ENCODE measurements around the gene SHH. TPM values are rescaled to one million over a fixed set of nuclear protein-coding genes. Genes with fewer than 3 reads are reported as not detected.

Gene SHH
- total and polyA plus RNA-seq, 11 donors: not detected

DNA sequence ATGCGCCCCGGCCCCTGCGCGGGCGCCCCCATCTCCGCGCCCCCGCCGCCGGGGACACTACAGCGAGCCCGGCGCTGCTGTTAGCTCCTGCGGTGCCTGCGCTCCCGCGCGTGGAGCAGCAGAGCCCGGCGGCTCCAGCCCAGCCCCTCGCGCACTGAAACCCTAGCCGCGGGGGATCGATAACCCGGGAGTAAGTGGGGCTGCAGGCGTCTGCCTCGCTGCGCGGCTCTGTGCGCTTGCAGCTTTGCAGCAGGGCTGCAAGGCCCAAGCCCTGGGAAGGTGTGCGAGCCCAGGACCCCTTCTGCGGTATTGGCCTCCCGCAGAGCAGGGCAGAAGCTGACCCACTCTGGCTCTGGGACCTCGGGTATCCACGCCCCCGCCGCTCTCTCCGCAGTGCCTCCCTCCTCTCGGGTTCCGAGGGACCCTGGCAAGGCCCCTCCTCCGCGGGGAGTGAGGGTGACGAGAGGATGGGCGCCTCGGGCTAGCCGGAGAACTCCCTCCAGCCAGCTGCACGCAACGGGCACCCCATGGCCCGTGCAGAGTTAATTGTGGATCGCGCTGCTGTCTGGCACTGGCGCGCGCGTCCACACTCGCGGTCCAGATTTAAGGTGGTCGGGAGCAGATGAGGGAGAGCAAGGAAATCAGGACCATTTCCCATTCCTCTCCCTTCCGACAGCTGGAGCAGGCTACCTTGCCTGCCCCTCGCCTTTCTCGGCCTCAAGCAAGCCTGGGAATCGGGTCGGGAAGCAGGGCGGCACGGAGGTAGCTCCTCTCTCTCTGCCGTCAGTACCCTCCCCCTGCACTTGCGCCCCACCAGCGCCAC is 2.1 kb downstream of the SHH start:
- Histone ChIP-seq H3K9me3 (no peaks in the 10 kb centered on the region), H3K4me1 (peaks cover 0 to 58% (median 27%) of the 10 kb centered on the region in 12 donors), H3K36me3 (no peaks in the 10 kb centered on the region), H3K27me3 (peaks cover 68 to 100% (median 93%) of the 10 kb centered on the region in 9 donors), H3K27ac (no peak overlapping the region), H3K4me3 (peak overlapping the region in 2 of 12 donors; percentile 37 to 41)
- no peak for ATAC-seq
- no peak for TF ChIP-seq POLR2A (IDR thresholded peaks at IDR 0.05)
- TF ChIP-seq CTCF (IDR thresholded peaks at IDR 0.05): no peak
- intact Hi-C loops (cut with DNase I): loop anchor here in 7 of 10 donors (5.0 to 10.0 kb wide), 4 partner anchors 662 to 1005 kb away; no protein-coding TSS in a partner anchor
- 1% methylated on average over 15 to 69 of the region's 69 CpGs for WGBS, 4 donors
- peak in 2 of 5 donors; percentile 17 to 58 for DNase-seq

DNA sequence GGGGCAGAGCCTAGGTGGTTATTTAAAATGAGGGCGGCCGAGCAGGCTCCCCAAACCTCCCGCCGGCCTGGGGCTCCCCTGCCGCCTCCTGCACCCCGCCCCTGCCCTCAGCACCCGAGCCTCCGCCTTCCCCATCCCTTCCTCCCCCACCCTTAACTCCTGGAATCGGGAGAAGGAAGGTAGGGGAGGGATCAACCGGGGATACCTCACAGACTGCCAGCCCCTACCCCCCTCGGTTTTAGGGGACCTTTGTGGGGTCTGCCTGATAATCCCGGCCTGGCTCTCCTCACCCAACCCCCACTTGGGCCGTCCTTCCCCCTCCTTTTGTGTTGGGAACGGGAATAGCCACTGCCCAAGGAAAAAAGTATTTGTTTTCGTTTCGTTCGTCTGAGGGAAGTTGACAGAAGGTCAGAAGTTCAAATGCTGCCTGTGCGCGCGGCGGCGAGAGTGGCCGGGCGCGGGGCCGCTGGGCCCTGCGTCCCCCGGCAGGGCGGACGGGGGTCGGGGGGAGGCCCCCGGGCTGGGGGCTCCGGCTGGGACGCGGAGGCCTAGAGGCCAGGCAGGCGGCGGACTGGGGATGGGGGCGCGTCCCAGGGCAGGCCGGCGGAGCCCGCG is 2.8 kb downstream of the SHH start:
- ATAC-seq (no peak), DNase-seq (peak in 1 of 5 donors; percentile 5)
- 1 to 2% (median 1%) methylated on average over 32 to 43 of the region's 43 CpGs for WGBS, 4 donors
- intact Hi-C loops (cut with DNase I): loop anchor here in 5 of 10 donors (5.0 to 10.0 kb wide), 3 partner anchors 953 to 1005 kb away; no protein-coding TSS in a partner anchor
- H3K27ac ChIP-seq: no peak overlapping the region
- no peaks in the 10 kb centered on the region for H3K9me3 ChIP-seq
- H3K36me3 ChIP-seq: no peaks in the 10 kb centered on the region
- TF ChIP-seq CTCF (IDR thresholded peaks at IDR 0.05) (no peak), POLR2A (IDR thresholded peaks at IDR 0.05) (no peak)
- peaks cover 0 to 66% (median 32%) of the 10 kb centered on the region in 12 donors for H3K4me1 ChIP-seq
- peaks cover 75 to 100% (median 96%) of the 10 kb centered on the region in 9 donors for H3K27me3 ChIP-seq
- H3K4me3 ChIP-seq: peak overlapping the region in 10 of 12 donors; percentile 5 to 41 (median 24)

DNA sequence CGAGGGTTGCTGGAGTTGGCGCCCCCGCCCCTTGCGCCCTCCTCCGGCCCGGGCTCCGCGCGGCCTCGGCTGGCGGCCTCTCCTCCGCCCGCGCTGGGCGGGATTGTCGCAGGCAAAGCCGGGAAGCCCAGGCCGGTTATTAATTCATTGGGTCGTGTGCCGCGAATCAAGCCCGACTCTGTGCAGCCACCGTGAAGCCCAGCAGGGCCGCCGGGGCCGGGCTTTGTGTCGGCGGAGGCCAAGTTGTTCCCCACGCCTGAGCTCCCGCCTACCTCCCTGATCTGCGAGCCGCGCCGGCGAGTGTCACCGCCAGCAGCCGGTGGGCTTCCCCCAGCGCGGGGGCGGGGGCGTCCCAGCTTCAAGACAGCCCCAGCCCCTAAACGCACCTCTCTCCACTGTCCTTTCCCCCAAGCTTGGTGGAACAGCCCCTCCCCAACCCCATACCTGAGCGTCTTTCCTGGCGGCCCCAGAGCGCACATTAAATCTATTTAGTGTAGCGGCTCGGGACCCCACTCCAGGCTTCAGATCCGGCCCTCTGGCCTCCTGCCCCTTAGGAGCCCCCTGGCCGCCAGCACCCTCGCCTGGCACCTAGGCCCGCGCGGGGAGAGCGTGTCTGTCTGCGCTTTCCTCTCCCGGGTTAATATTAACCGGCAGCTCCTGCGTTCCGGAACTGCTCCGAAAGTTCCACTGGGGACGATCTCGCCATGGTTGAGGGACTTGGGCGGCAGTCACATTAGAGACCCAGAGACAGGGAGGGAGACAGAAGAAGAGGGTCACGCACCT is 3.5 kb downstream of the SHH start:
- peak overlapping the region in 10 of 12 donors; percentile 5 to 41 (median 24) for H3K4me3 ChIP-seq
- 1 to 2% (median 1%) methylated on average over 35 to 64 of the region's 64 CpGs for WGBS, 4 donors
- H3K9me3 ChIP-seq: no peaks in the 10 kb centered on the region
- H3K27me3 ChIP-seq: peaks cover 76 to 100% (median 92%) of the 10 kb centered on the region in 9 donors
- no peaks in the 10 kb centered on the region for H3K36me3 ChIP-seq
- H3K4me1 ChIP-seq: peaks cover 0 to 73% (median 34%) of the 10 kb centered on the region in 12 donors
- DNase-seq (peak in 2 of 5 donors; percentile 20 to 50), ATAC-seq (no peak)
- intact Hi-C loops (cut with DNase I): loop anchor here in 5 of 10 donors (5.0 to 10.0 kb wide), 3 partner anchors 954 to 1006 kb away; no protein-coding TSS in a partner anchor
- no peak overlapping the region for H3K27ac ChIP-seq
- TF ChIP-seq POLR2A (IDR thresholded peaks at IDR 0.05) (no peak), CTCF (IDR thresholded peaks at IDR 0.05) (no peak)
